Measurements from ENCODE around the gene WTAP.
"Not testable (repeated sequence)": the region's sequence is repeated elsewhere in the genome, so short reads cannot be mapped to it uniquely, and the experiment has no call there.

Gene WTAP

GRCh38 chr6:159693894-159694545 lies 33.3 kb upstream of the WTAP start:
- DNase-seq = peak; percentile 57

GRCh38 chr6:159695984-159696383 lies 31.3 kb upstream of the WTAP start:
- no peak for DNase-seq

GRCh38 chr6:159700970-159701369 lies 26.3 kb upstream of the WTAP start:
- DNase-seq = no peak

- DNase-seq = no peak
These were observed 25.8 kb upstream of the WTAP start for GRCh38 chr6:159701413-159701999.

- DNase-seq = not testable (repeated sequence)
These were observed 16.7 kb upstream of the WTAP start for GRCh38 chr6:159710603-159711002.

- DNase-seq = not testable (repeated sequence)
These were observed 14.9 kb upstream of the WTAP start for GRCh38 chr6:159712389-159712788.

GRCh38 chr6:159713984-159714383 lies 13.3 kb upstream of the WTAP start:
- no peak for DNase-seq

GRCh38 chr6:159714404-159714803 lies 12.9 kb upstream of the WTAP start:
- DNase-seq = no peak

- no peak for DNase-seq
These were observed 12.1 kb upstream of the WTAP start for GRCh38 chr6:159715166-159715565.

GRCh38 chr6:159715605-159716004 lies 11.7 kb upstream of the WTAP start:
- no peak for DNase-seq

- DNase-seq = no peak
These were observed 10.8 kb upstream of the WTAP start for GRCh38 chr6:159716247-159717096.

GRCh38 chr6:159718634-159719033 lies 8.7 kb upstream of the WTAP start:
- no peak for DNase-seq

GRCh38 chr6:159719287-159719686 lies 8.0 kb upstream of the WTAP start:
- DNase-seq = no peak

GRCh38 chr6:159720708-159721107 lies 6.6 kb upstream of the WTAP start:
- DNase-seq = peak; percentile 16

GRCh38 chr6:159721981-159722380 lies 5.3 kb upstream of the WTAP start:
- not testable (repeated sequence) for DNase-seq

GRCh38 chr6:159722655-159723054 lies 4.7 kb upstream of the WTAP start:
- DNase-seq = no peak

- no peak for DNase-seq
These were observed 4.0 kb upstream of the WTAP start for GRCh38 chr6:159723259-159723658.

GRCh38 chr6:159724778-159725177 lies 2.5 kb upstream of the WTAP start:
- no peak for DNase-seq

- DNase-seq = not testable (repeated sequence)
These were observed 2.1 kb upstream of the WTAP start for GRCh38 chr6:159725208-159725607.

GRCh38 chr6:159726255-159726917 lies 920 bp upstream of the WTAP start:
- DNase-seq = no peak

GRCh38 chr6:159727717-159728445 lies 575 bp downstream of the WTAP start:
- DNase-seq = peak; percentile 42

GRCh38 chr6:159728531-159728964 lies 1.2 kb downstream of the WTAP start:
- DNase-seq = no peak
